Astrocyte (in vitro differentiated cells and primary cell): Measurements from ENCODE around the gene SIN3B.

ENCODE experiments used
- EZH2 ChIP-seq: IDR thresholded peaks from 2 replicates; pipeline ENCODE4 v1.6.1; 2012; ENCODE audit warnings: mild to moderate bottlenecking, low read length, inconsistent platforms; ENCODE audit not compliant: insufficient read depth
- TF ChIP-seq, protein P1 (sequence below): IDR thresholded peaks from 2 replicates; pipeline ENCODE4 v1.5.1; 2011; ENCODE audit warnings: low read depth, mild to moderate bottlenecking, inconsistent platforms, low read length, moderate library complexity; ENCODE audit not compliant: insufficient read depth

DNA sequence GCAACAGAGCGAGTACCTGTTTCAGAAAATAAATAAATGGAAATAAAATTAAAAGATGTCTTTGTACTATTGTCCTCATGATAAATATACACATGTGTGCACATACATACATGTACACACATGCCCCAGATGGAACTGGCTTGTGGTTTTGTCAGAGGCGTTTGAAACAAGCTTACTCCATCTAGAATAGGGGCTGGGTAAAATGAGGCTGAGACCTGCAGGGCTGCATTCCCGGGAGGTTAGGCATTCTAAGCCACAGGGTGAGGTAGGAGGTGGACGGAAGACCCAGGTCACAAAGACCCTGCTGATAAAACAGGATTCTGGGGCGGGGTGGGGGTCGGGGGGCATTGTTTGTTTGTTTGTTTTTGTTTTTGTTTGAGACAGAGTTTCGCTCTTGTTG lies 8.1 kb upstream of the SIN3B start:
- TF ChIP-seq, protein P1, sequence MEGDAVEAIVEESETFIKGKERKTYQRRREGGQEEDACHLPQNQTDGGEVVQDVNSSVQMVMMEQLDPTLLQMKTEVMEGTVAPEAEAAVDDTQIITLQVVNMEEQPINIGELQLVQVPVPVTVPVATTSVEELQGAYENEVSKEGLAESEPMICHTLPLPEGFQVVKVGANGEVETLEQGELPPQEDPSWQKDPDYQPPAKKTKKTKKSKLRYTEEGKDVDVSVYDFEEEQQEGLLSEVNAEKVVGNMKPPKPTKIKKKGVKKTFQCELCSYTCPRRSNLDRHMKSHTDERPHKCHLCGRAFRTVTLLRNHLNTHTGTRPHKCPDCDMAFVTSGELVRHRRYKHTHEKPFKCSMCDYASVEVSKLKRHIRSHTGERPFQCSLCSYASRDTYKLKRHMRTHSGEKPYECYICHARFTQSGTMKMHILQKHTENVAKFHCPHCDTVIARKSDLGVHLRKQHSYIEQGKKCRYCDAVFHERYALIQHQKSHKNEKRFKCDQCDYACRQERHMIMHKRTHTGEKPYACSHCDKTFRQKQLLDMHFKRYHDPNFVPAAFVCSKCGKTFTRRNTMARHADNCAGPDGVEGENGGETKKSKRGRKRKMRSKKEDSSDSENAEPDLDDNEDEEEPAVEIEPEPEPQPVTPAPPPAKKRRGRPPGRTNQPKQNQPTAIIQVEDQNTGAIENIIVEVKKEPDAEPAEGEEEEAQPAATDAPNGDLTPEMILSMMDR: no peak
- no peak for TF ChIP-seq EZH2
